ENCODE results near the gene IGFBP2.

- TF ChIP-seq, protein P1, sequence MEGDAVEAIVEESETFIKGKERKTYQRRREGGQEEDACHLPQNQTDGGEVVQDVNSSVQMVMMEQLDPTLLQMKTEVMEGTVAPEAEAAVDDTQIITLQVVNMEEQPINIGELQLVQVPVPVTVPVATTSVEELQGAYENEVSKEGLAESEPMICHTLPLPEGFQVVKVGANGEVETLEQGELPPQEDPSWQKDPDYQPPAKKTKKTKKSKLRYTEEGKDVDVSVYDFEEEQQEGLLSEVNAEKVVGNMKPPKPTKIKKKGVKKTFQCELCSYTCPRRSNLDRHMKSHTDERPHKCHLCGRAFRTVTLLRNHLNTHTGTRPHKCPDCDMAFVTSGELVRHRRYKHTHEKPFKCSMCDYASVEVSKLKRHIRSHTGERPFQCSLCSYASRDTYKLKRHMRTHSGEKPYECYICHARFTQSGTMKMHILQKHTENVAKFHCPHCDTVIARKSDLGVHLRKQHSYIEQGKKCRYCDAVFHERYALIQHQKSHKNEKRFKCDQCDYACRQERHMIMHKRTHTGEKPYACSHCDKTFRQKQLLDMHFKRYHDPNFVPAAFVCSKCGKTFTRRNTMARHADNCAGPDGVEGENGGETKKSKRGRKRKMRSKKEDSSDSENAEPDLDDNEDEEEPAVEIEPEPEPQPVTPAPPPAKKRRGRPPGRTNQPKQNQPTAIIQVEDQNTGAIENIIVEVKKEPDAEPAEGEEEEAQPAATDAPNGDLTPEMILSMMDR (IDR thresholded peaks at IDR 0.05) = no peak
- TF ChIP-seq ZFX (IDR thresholded peaks at IDR 0.05; ENCODE audit: borderline replicate concordance) = no peak
Observed at GRCh38 chr2:216671791-216672343, 38.6 kb downstream of the IGFBP2 start.
